GM18861 (cell line): Measurements from ENCODE around the gene PLCH2.

ENCODE experiments used
- ATAC-seq: cut with Tn5 transposase; IDR thresholded peaks from one replicate; pipeline ENCODE4 v1.9.1; 2021; ENCODE audit not compliant: unreplicated experiment

Gene PLCH2

DNA sequence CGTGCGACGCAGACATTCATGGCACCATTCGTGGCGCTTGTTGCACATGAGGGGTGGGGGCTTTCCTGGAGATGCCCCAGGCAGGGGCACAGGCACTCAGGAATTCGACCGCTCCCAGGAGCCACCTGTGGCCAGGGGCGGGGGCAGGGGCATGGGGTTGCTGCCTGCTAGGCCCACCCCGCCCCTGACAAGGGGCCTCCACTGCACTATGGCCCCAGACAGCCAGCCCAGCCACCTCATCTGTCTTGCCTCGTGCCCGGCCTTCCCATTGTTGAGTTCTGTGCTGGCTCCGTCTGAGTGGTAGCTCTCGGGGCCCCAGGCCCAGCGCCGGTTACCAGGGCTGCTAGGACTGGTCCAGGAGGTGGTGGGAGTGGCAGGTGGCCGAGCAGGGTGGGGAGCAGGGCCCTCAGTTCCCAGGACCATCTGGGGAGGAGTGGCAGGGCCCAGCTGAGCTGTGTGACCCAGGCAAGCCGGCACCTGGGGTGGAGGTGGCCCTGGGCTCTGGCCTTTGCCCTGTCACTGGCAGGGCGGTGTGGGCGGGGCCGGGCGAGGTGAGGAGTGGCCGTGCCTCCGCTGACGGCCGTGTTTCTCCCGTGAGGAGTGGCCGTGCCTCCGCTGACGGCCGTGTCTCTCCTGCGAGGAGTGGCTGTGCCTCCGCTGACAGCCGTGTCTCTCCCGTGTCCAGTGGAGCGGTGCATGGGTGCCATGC, 1.9 kb downstream of the PLCH2 start:
- ATAC-seq: no peak

DNA sequence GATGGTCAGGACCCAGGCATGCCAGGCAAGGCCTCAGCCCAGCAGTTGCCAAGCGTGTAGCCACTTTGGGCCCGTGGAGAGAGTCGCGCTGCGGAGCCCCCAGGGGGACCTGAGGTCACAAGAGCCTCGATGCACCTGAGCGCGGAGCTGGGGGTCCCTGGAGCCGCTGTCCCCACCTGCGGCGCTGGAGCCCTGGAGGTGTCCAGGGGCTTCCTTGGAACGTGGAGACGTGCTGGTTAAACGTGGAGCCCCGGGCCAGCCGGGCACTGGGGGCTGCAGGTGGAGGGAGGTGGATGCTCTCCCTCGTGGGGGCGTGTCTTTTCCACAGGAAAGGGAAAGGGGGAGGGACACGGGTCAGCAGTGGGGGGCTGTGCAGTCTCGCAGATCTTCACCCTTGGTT, 3.1 kb downstream of the PLCH2 start:
- no peak for ATAC-seq

DNA sequence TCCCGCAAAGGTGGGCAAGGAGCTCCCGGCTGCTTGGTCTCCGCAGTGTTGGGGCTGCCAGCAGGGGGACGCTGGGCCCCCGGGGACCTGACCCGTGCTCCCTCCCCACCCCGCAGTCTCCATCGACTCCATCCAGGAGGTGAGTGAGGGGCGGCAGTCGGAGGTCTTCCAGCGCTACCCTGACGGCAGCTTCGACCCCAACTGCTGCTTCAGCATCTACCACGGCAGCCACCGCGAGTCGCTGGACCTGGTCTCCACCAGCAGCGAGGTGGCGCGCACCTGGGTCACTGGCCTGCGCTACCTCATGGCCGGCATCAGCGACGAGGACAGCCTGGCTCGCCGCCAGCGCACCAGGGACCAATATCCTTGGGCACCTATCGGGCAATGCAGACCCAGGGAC, 3.5 kb downstream of the PLCH2 start:
- ATAC-seq: no peak

DNA sequence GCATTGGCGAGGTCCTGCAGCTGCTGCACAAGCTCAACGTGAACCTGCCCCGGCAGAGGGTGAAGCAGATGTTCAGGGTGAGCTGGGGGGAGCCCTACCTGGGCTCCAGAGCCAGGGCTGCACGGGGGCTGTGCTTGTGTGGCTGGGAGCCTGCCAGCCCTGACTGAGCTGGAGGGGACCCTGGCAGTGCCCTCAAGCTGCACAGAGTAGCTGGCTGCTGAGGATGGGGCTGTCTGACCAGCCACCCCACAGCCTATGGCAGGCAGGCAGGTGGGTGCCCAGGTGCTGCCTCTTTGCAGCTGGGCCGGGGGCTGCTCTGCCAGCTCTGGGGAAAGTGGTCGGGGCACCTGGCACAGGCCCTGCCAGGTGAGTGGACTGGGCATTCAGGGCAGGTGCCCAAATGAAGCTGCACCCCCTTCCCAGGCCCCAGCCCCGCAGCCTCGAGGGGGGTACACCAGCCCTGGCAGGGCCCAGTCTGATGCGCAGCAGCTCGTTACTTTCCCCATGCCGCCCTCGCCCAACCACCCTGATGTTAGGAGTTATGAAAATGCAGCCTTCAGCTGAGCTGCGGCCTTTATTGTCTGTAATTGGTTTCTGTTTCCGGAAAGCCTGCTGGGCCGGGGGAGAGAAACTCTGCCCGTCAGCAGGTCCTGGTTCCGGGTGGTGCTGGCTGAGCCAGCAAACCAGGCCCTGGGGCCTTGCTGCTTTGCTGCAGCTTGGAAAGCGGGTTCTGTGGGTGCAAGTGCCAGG, 4.3 kb downstream of the PLCH2 start:
- ATAC-seq: no peak

DNA sequence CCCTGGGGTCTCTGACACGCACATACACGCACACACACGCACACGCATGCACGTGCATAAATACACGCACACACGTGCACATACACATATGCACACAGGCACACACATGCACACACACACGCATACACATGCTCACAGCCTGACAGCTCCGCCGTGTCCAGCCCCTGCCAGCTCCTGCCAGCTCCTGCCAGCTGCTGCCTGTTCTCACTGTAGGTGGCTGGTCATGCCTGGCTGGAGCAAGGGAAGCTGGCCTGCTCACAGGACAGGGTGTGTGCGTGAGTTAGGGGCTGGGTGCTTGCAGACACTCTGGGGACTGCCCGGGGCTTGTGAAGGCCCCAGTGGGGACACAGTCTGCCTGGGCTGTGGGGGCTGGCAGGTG, 4.9 kb downstream of the PLCH2 start:
- ATAC-seq: no peak

DNA sequence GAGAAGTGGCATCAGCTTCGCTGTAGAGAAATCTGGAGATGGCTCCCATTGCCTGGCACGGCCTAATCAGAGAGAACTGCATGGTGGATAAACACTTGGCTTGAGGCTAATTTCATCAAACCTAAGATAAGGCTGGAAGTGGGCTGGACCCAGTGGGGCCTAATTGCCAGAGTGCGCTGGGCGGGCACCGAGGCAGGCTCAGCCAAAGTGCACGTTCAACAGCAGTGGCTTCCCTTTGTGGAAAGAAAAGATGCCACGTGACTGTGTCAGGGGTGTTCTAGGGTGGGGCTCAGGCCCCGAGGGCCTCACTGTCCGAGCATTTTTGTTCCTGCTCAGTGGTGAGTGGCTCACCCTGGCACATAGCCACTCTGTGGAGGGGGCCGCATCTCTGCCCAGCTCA, 5.8 kb downstream of the PLCH2 start:
- no peak for ATAC-seq

DNA sequence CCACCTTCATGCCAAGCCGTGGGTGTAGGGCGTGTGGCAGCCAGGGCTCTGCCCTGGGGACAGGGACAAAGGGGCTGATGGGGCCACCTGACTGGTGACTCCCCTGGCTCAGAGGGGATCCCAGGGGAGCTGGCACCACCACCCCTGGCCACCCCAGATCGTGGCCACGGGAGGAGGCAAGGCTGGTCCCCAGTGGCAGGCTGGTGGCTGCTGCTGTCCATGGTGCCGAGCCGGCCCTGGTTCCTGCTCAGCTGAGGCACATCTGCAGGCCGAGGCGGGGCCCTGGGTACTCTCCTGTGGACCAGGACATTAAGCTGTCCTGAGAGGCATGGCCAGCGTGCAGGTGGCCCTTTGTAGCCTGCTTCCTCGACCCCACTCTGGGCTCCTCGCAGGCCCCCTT, 6.5 kb downstream of the PLCH2 start:
- ATAC-seq: no peak

DNA sequence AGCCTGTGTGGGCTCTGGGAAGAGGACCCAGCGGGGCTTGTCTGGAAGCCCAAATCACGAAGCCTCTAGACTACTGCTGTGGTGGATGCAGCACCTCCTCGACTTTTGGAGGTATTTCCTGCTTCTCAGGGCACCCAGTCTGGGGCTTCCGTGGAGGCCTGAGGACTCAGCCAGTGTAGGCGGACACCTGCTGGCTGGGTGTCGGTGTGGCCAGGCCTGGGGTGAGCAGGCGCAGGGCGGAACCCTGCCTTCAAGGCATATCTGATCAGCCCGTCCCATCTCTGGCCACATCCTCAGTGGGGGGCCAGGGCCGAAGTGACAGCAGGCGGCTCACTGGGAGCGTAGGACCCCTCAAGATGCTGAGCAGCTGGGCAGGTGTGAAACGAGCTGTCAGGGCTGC, 6.9 kb downstream of the PLCH2 start:
- ATAC-seq: no peak

DNA sequence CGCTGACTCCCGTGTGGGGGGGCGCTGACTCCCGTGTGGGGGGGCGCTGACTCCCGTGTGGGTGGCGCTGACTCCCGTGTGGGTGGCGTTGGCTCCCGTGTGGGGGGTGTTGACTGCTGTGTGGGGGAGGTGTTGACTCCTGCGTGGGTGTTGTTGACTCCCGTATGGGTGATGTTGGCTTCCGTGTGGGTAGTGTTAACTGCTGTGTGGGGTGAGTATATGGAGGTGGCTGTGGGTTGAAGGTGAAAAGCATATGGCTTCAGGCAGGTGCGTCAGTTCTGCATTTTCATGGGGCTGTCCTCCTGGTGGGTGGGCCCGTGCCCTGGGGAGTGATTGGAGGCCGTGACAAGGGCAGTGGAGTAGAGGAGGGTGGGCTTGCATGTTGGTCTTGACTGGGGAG, 7.9 kb downstream of the PLCH2 start:
- ATAC-seq: no peak

DNA sequence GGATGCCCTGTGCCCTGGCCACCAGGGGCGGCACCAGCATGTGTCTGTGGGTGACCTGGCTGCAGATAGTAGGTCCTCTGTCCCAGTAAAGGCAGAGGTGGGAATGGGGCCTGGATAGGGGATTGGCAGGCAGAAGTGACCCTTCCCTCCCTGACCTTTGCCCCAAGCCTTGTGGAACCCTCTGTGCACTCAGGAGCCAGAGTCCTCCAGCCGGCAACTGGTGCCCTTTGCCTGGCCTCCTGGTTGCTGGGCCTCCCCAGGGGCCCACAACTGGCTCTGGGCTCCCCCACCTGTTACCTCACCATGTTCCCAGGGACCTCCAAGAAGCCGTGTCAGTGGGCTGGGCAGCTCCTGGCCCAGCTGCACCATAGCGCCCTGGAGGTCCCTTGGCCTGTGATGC, 10.0 kb downstream of the PLCH2 start:
- ATAC-seq: no peak

DNA sequence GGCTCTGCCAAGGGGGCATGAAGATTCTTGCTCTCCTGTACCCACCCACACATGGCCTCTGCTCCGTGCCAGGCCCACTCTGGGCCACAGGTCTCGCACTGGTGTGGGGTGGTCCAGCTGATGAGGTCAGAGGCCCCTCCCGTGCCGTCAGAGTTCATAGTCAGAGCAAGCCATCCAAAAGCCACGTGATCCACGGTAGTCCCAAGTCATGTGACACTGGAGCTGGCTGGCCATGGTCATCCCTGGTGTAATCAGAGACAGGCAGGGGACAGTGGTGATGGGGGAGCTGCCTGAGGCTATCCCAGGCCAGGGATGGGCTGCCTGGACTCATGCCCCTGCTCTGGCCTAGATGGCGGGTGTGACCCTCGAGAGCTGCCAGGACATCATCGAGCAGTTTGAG, 10.5 kb downstream of the PLCH2 start:
- no peak for ATAC-seq

DNA sequence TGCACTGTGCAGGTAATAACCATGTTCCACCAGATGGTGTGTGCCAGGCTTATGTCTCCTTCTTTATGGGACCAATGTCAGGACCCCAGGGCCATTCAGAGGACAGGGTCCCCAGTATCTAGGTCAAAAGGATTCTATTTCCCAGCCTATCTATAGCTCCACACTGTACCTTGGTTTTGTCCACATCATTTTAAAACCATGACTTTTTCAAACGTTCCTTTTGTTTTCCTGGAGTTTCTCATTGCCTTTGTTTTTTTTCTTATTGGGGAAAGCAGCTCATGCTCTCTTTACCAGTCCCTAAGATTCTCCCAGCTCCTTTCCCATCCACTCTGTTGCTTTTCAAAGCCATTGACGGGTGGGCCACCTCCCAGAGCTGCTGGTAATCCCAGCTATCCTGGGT, 12.6 kb downstream of the PLCH2 start:
- no peak for ATAC-seq

DNA sequence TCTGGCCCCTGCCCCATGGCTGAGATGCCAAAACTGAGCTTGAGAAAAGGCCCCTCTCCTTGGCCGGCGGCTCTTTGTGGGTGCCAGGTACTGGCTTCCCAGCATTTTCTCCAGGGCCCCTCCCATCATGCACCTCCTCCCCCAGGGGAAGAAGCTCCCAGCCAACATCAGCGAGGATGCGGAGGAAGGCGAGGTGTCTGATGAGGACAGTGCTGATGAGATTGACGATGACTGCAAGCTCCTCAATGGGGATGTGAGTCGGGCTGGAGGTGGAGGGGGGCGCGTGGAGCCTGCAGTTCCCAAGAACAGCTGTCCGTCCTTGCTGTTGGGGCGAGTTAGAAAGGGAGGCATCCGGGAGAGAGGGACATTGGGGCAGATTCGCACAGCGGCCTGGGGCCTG, 13.5 kb downstream of the PLCH2 start:
- no peak for ATAC-seq

DNA sequence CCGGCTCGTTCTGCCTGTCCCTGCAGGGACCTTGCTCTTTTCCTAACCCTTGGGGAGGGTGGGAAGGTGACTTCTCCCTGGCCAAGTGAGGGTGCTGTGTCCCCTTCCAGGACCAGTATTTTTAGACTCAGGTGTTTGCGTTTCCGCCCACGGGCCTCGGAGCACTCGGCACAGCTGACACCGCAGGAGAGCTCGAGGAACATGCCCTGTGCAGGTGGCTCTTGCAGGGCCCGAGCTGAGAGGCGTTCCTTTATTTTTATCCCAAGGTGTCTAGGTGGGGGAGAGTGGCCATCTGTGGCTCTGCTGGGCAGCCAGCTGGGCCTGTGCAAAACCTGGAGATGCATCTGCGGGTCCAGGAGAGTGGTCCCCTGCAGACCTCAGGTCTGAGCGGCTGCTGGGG, 16.0 kb downstream of the PLCH2 start:
- ATAC-seq: no peak

DNA sequence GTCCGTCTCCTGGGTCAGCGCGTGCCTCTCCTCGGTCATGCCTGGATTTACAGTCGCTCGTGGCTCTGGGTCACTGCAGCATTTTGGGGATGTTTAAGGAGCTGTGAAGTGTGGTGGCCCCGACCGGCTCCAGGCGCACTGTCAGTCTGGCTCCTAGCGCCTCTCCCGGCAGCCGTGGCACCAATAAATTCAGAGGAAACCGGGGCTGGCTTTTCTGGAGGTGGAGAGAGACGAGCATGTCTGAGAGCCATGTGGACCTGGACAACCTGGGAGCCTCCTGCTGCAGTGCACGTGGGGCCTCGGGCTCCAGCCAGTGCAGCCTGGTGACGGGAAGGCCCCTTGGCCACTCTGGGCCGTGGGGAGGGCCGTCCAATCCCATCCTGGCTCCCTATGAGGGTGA, 17.1 kb downstream of the PLCH2 start:
- no peak for ATAC-seq

DNA sequence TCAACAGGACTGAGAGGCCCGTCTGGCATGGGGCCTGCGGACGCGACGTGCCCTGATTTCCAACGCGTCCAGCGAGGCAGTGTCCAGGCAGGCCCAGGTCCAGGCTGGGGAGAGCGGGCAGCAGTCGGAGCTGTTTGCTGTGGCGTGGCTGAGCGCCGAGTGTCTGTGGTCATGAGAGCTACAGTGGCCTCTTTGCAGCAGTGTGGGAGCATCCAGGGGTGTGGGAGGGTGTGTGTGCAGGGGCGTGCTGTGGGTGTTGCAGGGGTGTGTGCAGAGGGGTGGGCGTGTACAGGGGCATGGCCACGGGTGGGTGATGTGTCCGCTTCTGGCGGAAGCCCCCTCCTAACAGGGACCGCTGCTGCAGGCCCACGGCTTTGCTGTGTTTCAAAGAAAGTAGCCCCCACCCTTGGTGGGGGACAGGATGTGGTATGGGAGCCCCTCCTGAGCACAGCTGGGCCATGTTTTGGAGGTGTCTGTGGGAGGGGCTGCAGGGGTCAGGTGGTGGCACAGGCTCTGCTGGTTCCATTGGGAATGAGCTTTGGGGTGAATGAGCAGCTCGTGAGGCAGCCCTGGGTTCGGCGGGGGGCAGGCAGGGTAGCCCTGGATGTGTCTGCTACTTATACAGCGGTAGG, 17.7 kb downstream of the PLCH2 start:
- ATAC-seq: no peak

DNA sequence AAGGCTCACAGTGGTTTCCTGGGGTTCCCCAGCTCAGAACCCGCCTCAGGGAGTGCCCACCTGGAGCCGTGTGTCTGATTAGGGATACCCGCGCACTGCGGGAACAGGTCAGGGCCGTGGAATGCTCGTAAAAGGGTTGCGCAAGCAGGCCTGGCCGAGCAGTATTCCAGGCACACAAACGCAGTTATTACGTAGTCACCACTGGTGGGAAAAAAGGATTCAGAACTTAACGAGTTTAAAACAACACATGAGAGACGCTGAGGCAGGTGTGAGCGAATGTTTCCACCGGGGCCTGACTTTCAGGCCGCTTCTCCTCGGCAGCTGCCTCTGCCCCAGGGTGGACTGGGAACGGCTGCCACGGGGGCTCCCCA, 18.2 kb downstream of the PLCH2 start:
- ATAC-seq: no peak

DNA sequence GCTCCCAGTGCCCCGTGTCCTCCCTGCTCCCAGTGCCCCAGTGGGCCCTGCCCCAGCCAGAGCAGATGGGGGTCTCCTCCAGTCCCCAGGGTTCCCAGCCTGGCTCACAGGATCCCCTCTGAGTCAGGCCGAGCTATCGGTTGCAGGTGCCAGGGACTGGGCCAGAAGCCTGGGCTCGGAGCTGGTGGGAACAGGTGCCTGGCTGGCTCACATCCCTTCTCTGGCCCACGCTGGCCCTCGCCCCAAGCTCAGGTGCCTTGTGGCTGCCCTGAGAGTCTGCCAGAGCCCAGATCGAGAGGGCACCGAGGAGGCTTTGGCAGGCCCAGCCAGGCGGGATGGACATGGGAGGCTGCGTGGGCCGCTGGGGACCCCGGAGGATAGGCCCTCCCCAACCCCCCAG, 18.9 kb downstream of the PLCH2 start:
- ATAC-seq: no peak

DNA sequence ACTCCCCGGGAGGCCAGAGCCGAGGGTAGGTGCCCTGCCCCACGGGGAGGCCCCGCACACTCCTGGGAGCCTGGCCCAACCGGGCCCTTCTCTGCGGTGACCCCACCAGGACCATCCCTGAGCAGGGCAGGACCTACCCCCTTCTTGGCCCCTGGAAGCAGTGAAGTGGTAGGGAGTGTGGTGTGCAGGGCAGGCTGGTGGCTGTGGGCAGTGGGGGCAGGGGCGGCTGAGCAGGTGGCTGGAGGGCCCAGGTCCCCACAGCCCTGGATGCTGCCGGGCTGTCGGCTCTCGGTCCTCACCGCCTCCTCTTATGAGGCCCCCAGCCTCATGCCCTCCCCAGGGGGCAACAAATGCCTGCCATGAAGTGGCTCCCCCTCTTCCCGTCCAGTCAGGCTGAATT, 19.5 kb downstream of the PLCH2 start:
- no peak for ATAC-seq

DNA sequence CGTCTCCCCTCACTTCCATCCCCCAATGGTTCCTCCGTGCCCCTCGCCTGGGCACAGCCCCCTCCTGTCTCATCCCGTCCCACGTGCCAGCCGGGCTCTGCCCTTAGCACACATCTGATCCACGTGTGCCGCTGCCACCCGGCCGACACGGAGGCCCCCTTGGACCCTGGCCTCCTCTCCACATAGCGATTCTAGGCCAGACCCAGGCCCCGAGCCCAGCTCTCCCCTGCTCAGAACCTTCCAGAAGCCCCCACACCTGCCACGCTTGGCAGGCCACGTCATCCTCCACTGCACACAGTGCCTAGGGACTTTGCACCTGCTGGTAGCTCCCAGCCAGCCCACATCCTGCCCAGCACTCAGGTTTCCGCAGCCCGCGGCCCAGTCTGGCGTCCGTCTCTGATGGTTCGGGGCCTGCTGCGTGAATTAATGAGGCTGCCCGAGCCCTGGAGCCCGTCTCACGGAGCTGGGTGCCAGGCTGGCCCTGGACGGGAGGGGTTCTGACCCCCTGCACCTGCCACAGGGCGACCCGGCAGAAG, 20.1 kb downstream of the PLCH2 start:
- no peak for ATAC-seq

DNA sequence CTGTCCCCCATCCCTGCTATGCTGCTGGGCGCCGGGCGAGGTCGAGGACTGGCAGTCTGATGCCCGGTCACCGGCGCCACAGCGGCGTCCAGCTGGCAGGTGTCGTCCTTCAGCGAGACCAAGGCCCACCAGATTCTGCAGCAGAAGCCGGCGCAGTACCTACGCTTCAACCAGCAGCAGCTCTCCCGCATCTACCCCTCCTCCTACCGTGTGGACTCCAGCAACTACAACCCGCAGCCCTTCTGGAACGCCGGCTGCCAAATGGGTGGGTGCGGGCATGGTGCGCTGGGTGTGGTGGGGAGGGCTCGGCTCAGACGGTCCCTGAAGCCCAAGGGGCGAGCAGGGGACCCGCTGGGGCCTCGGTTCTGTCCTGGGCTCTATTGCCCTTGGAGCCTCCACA, 20.7 kb downstream of the PLCH2 start:
- no peak for ATAC-seq

DNA sequence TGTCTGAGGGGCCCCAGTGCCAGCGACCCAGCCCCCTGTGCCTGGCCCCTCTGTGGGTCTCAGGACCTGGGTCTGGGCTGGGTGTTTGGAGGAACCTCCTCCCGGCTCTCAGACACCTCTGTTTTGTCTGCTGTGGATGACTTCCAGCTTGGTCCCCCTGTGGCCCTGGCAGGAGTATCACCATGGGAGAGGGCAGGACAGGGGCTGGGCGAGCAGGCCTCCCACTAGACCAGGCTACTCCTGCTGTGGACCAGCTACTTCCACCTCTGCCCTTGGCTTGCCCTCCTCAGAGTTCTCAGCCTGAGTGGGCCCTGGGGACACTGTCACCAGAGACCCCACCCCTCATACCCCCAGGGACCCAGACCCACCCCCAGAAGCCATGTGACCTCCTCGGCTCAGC, 21.8 kb downstream of the PLCH2 start:
- ATAC-seq: no peak
